Erythroblast (primary cell): ENCODE measurements around the gene KIF5C.

Experiments used
- GATA1 ChIP-seq: IDR thresholded peaks from 2 replicates; pipeline ENCODE4 v1.6.1; 2011; ENCODE audit warnings: low read depth, mild to moderate bottlenecking, control low read depth, low read length, moderate library complexity
- POLR2A ChIP-seq: IDR thresholded peaks from 2 replicates; pipeline ENCODE4 v1.6.1; 2011; ENCODE audit warnings: mild to moderate bottlenecking, low read length

GRCh38 chr2:148909114-148909513 lies 34.1 kb downstream of the KIF5C start:
- TF ChIP-seq POLR2A, result no peak
- TF ChIP-seq GATA1, result no peak
